Raji (cell line): ENCODE data around the gene FAM118B.
A peak's percentile ranks its signal among the peaks of the same experiment; 100 is the strongest.

Source experiments
- POLR2A ChIP-seq: IDR thresholded peaks from 2 replicates; pipeline ENCODE4 v1.6.1; 2011; ENCODE audit warnings: low read depth, low read length, control low read depth; ENCODE audit not compliant: insufficient read depth

The FAM118B gene

GRCh38 chr11:126303623-126304456 is 92.3 kb downstream of the FAM118B start, which contains the start of gene DCPS:
Gene DCPS, plus strand, starts transcription at chr11:126304060. Its CDS starts 21 bp downstream, at chr11:126304081.
- peak; percentile 99 for TF ChIP-seq POLR2A

GRCh38 chr11:126304457-126305075 is 93.0 kb downstream of the FAM118B start:
- no peak for TF ChIP-seq POLR2A

GRCh38 chr11:126305699-126306098 is 94.1 kb downstream of the FAM118B start:
- no peak for TF ChIP-seq POLR2A

GRCh38 chr11:126307706-126308105 is 96.1 kb downstream of the FAM118B start:
- no peak for TF ChIP-seq POLR2A

- no peak for TF ChIP-seq POLR2A
These were observed 96.7 kb downstream of the FAM118B start for GRCh38 chr11:126308271-126308671.

GRCh38 chr11:126310200-126310991 is 98.8 kb downstream of the FAM118B start:
- no peak for TF ChIP-seq POLR2A

- TF ChIP-seq POLR2A: no peak
These were observed 99.4 kb downstream of the FAM118B start for GRCh38 chr11:126310992-126311310.

GRCh38 chr11:126311401-126312291 is 100.1 kb downstream of the FAM118B start:
- no peak for TF ChIP-seq POLR2A
